VCaP (cell line): ENCODE results near the gene PMS2.
"Not testable (repeated sequence)": the region's sequence is repeated elsewhere in the genome, so short reads cannot be mapped to it uniquely, and the experiment has no call there.

ENCODE experiments used
- H3K27ac ChIP-seq: fragments of 450-650 bp; 2 replicates; pipeline ENCODE4 v1.5.1; 2017
- TF ChIP-seq, protein P1 (sequence below): fragments of 450-650 bp; conservative IDR thresholded peaks from 2 replicates; pipeline ENCODE4 v1.5.1; 2017; ENCODE audit warnings: mild to moderate bottlenecking, moderate library complexity

Gene PMS2

GRCh38 chr7:6012355-6013104 lies 3.7 kb upstream of the PMS2 start:
- TF ChIP-seq, protein P1, sequence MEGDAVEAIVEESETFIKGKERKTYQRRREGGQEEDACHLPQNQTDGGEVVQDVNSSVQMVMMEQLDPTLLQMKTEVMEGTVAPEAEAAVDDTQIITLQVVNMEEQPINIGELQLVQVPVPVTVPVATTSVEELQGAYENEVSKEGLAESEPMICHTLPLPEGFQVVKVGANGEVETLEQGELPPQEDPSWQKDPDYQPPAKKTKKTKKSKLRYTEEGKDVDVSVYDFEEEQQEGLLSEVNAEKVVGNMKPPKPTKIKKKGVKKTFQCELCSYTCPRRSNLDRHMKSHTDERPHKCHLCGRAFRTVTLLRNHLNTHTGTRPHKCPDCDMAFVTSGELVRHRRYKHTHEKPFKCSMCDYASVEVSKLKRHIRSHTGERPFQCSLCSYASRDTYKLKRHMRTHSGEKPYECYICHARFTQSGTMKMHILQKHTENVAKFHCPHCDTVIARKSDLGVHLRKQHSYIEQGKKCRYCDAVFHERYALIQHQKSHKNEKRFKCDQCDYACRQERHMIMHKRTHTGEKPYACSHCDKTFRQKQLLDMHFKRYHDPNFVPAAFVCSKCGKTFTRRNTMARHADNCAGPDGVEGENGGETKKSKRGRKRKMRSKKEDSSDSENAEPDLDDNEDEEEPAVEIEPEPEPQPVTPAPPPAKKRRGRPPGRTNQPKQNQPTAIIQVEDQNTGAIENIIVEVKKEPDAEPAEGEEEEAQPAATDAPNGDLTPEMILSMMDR, result no peak
- no peak overlapping the region for H3K27ac ChIP-seq

DNA sequence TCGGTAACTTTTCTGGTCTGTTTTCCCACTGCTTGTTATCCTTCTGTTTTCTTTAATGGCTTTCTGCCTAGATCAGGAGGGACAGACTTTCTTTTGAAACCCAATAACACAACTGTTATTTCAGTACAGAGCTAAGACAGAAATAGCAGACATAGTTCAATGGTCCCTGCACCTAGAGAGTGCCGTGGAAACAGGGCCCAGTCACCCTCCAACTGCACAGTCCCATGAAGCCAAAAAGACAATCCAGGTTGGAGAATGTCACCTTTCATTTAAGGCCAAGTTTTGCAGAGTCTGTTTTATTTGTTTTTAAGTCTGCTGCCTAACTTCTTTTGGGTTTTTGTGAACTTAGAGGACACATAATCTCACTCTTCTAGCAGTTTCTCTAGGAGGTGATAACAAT lies 2.7 kb upstream of the PMS2 start:
- no peak overlapping the region for H3K27ac ChIP-seq

GRCh38 chr7:6010370-6010769 lies 1.5 kb upstream of the PMS2 start:
- H3K27ac ChIP-seq, result peak overlapping the region; percentile 9; the same call in 1 of the 2 replicates

More for the DNA sequence above, 2.7 kb upstream of the PMS2 start:
- TF ChIP-seq, protein P1, result no peak

DNA sequence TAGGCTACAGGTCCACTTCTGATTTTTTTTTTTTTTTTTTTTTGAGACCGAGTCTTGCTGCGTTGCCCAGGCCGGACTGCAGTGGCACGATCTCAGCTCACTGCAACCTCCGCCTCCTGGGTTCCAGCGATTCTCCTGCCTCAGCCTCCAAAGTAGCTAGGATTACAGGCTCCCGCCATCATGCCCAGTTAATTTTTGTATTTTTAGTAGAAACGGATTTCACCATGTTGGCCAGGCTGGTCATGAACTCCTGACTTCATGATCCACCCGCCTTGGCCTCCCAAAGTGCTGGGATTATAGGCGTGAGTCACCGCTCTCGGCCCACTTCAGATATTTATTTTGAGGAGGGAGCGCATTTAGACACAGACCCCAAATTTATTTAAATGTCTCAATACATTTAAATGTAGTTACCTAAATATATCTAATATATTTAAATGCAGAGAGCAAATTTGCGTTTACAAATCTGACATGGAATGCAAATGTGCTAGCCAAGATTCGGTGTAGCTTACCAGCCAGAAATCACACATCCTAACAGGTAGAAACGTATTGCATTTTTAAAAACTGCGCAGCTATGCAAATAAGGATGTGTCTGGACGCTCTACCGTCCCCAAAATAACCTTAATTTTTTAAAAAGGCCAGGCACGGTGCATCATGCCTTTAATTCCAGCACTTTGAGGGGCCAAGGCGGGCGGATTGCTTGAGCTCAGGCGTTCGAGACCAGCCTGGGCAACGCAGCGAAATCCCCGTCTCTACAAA lies 836 bp downstream of the PMS2 start:
- H3K27ac ChIP-seq, result peak overlapping the region; percentile 82

DNA sequence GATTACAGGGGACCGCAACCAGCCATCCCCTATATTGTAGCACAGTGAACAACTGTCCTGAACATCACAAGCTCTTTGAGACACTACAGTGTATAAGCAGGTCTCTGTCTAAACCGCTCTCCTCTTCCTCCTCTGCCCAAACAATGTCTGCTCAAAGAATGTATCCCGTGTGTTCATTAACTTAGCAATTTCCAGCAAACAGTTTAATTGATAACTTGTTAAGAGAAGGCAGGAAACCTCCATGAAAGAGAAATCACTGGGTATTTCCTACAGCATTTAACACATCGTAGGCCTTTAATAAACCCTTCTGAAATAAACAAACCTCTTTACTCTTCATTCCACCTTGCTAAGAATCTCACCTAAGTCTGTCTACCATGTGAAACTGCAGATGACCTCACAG lies 1.5 kb downstream of the PMS2 start:
- TF ChIP-seq, protein P1, result no peak
- H3K27ac ChIP-seq, result peak overlapping the region; percentile 82; the same call in 1 of the 2 replicates

DNA sequence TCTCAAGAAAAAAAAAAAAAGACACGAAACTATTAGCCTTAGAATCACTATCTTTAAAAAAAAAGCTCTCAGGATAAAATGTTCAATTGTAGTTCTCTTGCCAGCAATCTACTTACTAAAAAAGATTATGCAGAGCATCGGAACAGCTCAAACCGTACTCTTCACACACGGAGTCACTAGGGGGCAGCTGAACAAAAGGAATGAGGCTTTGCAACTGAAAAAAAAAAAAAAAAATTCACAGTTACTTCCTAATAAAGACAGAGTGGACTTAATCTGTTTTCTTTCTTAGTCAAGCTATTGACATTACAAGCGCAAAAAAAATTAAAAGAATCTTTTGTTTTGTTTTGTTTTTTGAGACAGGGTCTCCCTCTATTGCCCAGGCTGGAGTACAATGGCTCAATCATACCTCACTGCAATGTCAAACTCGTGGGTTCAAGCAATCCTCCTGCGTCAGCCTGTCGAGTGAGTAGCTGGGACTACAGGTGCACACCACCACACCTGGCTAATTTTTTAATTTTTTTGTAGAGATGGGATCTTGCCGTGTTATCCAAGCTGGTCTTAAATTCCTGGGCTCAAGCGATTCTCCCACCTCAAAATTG lies 11.5 kb downstream of the PMS2 start:
- TF ChIP-seq, protein P1, result peak; percentile 80
- peak overlapping the region; percentile 96 for H3K27ac ChIP-seq

- H3K27ac ChIP-seq, result not testable (repeated sequence)
Observed at GRCh38 chr7:5987061-5987460, 21.8 kb downstream of the PMS2 start.

DNA sequence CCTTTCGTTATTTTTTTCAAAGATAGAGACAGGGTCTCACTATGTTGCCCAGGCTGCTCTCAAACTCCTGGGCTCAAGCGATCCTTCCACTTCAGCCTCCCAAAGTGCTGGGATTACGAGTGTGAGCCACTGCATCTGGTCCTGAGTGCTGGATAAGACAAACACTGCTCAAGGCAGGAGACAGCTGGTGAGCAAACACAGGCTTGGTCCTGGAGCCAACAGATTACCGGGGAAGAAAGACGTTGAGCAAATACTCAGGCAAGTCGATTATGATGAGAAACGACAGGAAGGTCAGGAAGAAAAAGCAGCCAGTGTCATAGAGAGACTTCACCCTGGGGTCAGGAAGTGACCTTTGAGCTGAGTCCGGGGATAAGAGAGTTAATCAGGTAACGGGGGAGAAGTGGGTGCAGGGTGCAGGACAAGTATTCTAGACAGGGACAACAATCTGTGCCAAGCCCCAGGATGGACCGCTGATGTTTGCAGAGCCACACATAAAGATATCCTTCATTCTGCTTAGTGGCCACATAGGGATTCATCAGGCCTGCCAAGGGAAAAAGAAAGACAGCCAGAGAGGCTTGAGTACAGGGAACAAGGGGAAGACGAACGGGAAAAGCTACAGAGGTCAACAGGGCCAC lies 29.1 kb downstream of the PMS2 start:
- H3K27ac ChIP-seq, result not testable (repeated sequence)

DNA sequence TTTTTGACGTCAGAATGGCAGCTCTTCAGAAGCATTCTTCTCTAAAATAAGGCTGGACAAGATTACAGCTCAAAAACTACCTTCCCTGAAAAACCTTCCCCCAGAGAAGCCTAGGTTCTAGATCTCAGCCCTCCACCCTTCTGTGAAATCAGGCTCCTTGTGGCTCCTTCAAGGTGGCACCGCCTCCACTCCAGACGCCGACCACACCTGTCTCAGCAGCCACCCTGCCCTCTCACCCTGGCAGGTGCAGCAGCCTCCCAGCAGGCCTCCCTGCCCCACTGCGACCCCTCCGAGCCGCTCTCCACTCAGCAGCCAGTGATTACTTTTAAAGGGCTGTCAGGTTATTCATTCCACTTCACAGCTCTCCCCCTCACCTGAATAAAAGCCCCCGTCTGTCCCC lies 35.3 kb downstream of the PMS2 start:
- not testable (repeated sequence) for H3K27ac ChIP-seq

DNA sequence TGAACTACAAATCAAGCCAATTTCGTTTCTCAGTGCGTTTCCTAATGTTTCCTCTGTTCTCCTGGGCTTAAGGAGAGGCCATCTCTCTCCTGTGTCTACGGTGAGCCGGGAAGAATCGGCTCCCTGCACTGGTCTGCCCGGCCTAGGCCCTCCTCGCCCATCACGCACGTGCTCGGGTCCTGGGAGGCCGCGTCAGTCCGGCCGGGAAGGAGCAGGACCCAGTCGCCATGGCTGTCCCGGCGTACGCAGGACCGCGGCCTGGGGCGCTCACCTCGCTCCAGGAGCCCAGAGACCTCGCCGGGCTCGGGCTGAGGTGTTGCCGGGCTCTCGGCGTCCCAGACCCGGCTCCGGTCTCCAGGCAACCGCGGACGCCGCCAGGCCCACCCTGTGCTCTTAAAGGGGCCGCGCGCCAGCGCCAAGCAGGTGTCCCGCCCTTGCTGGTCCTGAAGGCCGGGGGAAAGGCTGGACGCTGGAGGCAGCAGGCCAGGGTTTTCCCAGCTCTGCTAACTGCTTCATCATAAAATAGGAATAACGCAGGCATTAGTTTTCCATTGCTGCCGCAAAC lies 38.4 kb downstream of the PMS2 start, which contains the start of gene RSPH10B:
TSS of gene RSPH10B (minus strand) at position 343 of the 565 bp plus-strand sequence. CDS start 3,573 bp downstream, outside the sequence.
- H3K27ac ChIP-seq, result not testable (repeated sequence)

GRCh38 chr7:5963810-5964209 lies 45.0 kb downstream of the PMS2 start:
- H3K27ac ChIP-seq, result not testable (repeated sequence)

DNA sequence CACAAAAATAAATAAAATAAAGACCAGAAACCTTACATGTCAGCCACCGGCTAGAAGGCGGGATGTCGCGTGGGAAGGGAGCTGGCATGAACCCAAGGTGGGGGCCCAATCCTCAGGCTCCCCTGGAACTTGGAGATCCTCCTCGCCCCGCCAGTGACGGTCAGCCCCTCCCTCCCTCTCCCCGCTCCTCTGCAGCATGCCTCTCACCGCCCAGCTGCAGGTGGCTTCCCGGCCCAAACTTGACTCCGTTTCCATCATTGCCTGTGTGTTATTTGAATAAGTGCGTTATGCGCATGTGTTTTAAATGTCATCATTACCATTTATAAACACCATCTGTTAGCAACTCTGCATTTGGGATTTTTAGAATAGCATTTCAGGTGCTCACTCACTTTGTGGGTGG lies 45.6 kb downstream of the PMS2 start:
- H3K27ac ChIP-seq, result not testable (repeated sequence)

- H3K27ac ChIP-seq, result not testable (repeated sequence)
Observed at GRCh38 chr7:5934945-5935450, 73.9 kb downstream of the PMS2 start.

DNA sequence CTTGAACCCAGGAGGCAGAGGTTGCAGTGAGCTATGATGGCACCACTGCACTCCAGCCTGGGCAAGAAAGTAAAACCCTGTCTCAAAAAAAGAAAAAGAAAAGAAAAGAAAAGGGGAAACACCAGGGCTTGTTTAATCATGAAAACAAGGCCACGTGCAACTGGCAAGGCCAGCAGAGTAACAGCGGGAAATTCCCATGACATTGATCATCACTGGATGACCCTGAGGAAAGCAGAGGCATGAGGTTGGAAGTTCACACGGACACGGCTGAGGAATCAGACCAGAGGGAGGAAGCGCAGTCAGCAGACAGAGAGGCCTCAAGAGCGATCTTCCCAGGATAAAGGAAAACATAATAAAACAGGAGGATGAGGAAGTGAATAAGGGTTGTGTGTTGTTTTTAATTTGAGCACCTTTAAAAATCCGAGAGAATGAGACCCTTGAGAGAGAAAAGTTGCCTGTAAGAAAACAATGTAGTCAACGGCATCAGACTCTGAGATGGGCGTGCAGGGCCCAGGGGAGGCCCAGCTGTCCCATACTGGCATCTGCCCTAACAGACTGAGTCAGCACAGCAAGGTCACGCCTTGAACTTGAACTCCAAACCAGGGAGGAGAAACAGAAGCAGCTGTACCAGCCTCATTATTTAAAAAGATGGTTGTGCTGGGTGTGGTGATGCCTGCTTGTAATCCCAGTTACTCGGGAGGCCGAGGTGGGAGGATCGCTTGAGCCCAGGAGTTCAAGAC lies 76.8 kb downstream of the PMS2 start:
- not testable (repeated sequence) for H3K27ac ChIP-seq

GRCh38 chr7:5931250-5931649 lies 77.6 kb downstream of the PMS2 start:
- not testable (repeated sequence) for H3K27ac ChIP-seq
